Measurements from ENCODE around the gene CAGE1. TPM values are rescaled to one million over a fixed set of nuclear protein-coding genes. Genes with fewer than 3 reads are reported as not detected.
"Not testable (repeated sequence)": the region's sequence is repeated elsewhere in the genome, so short reads cannot be mapped to it uniquely, and the experiment has no call there.

CAGE1 gene
- polyA plus RNA-seq, 6 donors from 2014 or later, result 0.08 to 0.26 (median 0.19) TPM; not detected in 3

GRCh38 chr6:7392402-7392801, 2.9 kb upstream of the CAGE1 start:
- ATAC-seq (ENCODE audit: low read depth in 2 of 2) (no peak), DNase-seq (no peak)
- H3K9me3 Mint-ChIP-seq, result no peaks in the 10 kb centered on the region
- peak overlapping the region in 1 of 6 donors; percentile 78 for H3K27ac Mint-ChIP-seq
- peaks cover 33 to 40% (median 39%) of the 10 kb centered on the region in 3 donors for H3K4me1 Mint-ChIP-seq
- H3K27me3 Mint-ChIP-seq, result no peaks in the 10 kb centered on the region
- peaks cover 8 to 10% of the 10 kb centered on the region in 2 donors for H3K36me3 Mint-ChIP-seq
- peak overlapping the region in 2 of 8 donors; percentile 24 to 85 for H3K4me3 Mint-ChIP-seq

- Mint-ChIP-seq H3K4me1 (peaks cover 33 to 40% (median 39%) of the 10 kb centered on the region in 3 donors), H3K36me3 (peaks cover 7 to 10% of the 10 kb centered on the region in 2 donors), H3K27ac (peak overlapping the region in 3 of 6 donors; percentile 81 to 100 (median 96)), H3K27me3 (no peaks in the 10 kb centered on the region), H3K9me3 (no peaks in the 10 kb centered on the region), H3K4me3 (peak overlapping the region in 7 of 8 donors; percentile 11 to 99 (median 92))
- ATAC-seq (ENCODE audit: low read depth in 2 of 2), result no peak
- no peak for DNase-seq
These were observed 1.6 kb upstream of the CAGE1 start for GRCh38 chr6:7391151-7391550.

GRCh38 chr6:7390226-7390878, 810 bp upstream of the CAGE1 start:
- DNase-seq (no peak), ATAC-seq (ENCODE audit: low read depth in 2 of 2) (no peak)
- peaks cover 7 to 10% of the 10 kb centered on the region in 2 donors for H3K36me3 Mint-ChIP-seq
- H3K9me3 Mint-ChIP-seq, result no peaks in the 10 kb centered on the region
- peak overlapping the region; percentile 96 to 100 (median 100) for H3K27ac Mint-ChIP-seq
- H3K27me3 Mint-ChIP-seq, result no peaks in the 10 kb centered on the region
- H3K4me1 Mint-ChIP-seq, result peaks cover 33 to 40% (median 39%) of the 10 kb centered on the region in 3 donors
- H3K4me3 Mint-ChIP-seq, result peak overlapping the region; percentile 69 to 99 (median 96)

GRCh38 chr6:7389162-7389450, 436 bp downstream of the CAGE1 start:
- Mint-ChIP-seq H3K4me3 (peak overlapping the region; percentile 69 to 99 (median 96)), H3K27me3 (no peaks in the 10 kb centered on the region), H3K27ac (peak overlapping the region; percentile 96 to 100 (median 100)), H3K4me1 (peaks cover 33 to 40% (median 39%) of the 10 kb centered on the region in 3 donors), H3K36me3 (peaks cover 0 to 10% of the 10 kb centered on the region in 2 donors), H3K9me3 (no peaks in the 10 kb centered on the region)
- DNase-seq (no peak), ATAC-seq (ENCODE audit: low read depth in 2 of 2) (no peak)

- no peak overlapping the region for H3K4me3 Mint-ChIP-seq
- H3K27me3 Mint-ChIP-seq, result peaks cover 0 to 8% (median 4%) of the 10 kb centered on the region in 3 donors
- ATAC-seq (ENCODE audit: low read depth in 2 of 2) (no peak), DNase-seq (no peak)
- no peaks in the 10 kb centered on the region for H3K4me1 Mint-ChIP-seq
- no peak overlapping the region for H3K27ac Mint-ChIP-seq
- H3K9me3 Mint-ChIP-seq, result no peaks in the 10 kb centered on the region
- H3K36me3 Mint-ChIP-seq, result no peaks in the 10 kb centered on the region
These were observed 8.4 kb downstream of the CAGE1 start for GRCh38 chr6:7381092-7381491.

- Mint-ChIP-seq H3K4me3 (no peak overlapping the region), H3K27me3 (peaks cover 0 to 8% (median 4%) of the 10 kb centered on the region in 3 donors), H3K27ac (no peak overlapping the region), H3K4me1 (peaks cover 3 to 5% (median 4%) of the 10 kb centered on the region in 3 donors), H3K9me3 (no peaks in the 10 kb centered on the region), H3K36me3 (no peaks in the 10 kb centered on the region)
- no peak for DNase-seq
- no peak for ATAC-seq (ENCODE audit: low read depth in 2 of 2)
These were observed 10.8 kb downstream of the CAGE1 start for GRCh38 chr6:7378740-7379139.

- no peak overlapping the region for H3K4me3 Mint-ChIP-seq
These were observed 11.6 kb downstream of the CAGE1 start for GRCh38 chr6:7377961-7378360.

GRCh38 chr6:7373739-7374138, 15.8 kb downstream of the CAGE1 start:
- Mint-ChIP-seq H3K27me3 (peaks cover 0 to 8% (median 4%) of the 10 kb centered on the region in 3 donors), H3K36me3 (no peaks in the 10 kb centered on the region), H3K9me3 (no peaks in the 10 kb centered on the region), H3K4me1 (peaks cover 4 to 6% (median 4%) of the 10 kb centered on the region in 3 donors), H3K4me3 (no peak overlapping the region), H3K27ac (peak overlapping the region in 3 of 6 donors; percentile 0 to 6 (median 1))
- DNase-seq (no peak), ATAC-seq (ENCODE audit: low read depth in 2 of 2) (no peak)

More at GRCh38 chr6:7377961-7378360, 11.6 kb downstream of the CAGE1 start:
- Mint-ChIP-seq H3K9me3 (no peaks in the 10 kb centered on the region), H3K36me3 (no peaks in the 10 kb centered on the region), H3K27me3 (peaks cover 0 to 8% (median 4%) of the 10 kb centered on the region in 3 donors), H3K4me1 (peaks cover 4 to 6% (median 4%) of the 10 kb centered on the region in 3 donors), H3K27ac (no peak overlapping the region)
- no peak for ATAC-seq (ENCODE audit: low read depth in 2 of 2)
- no peak for DNase-seq

- Mint-ChIP-seq H3K4me3 (no peak overlapping the region), H3K27ac (no peak overlapping the region), H3K27me3 (peaks cover 0 to 17% (median 10%) of the 10 kb centered on the region in 3 donors), H3K36me3 (no peaks in the 10 kb centered on the region), H3K4me1 (no peaks in the 10 kb centered on the region), H3K9me3 (no peaks in the 10 kb centered on the region)
- DNase-seq (no peak), ATAC-seq (ENCODE audit: low read depth in 2 of 2) (no peak)
These were observed 22.1 kb downstream of the CAGE1 start for GRCh38 chr6:7367408-7367807.

- H3K27ac Mint-ChIP-seq, result peak overlapping the region in 1 of 6 donors; percentile 70
- peaks cover 4 to 27% (median 8%) of the 10 kb centered on the region in 3 donors for H3K27me3 Mint-ChIP-seq
- ATAC-seq (ENCODE audit: low read depth in 2 of 2); H3K4me1 Mint-ChIP-seq; H3K9me3 Mint-ChIP-seq; H3K36me3 Mint-ChIP-seq: not testable (repeated sequence)
- peak; percentile 6 for DNase-seq
- peak overlapping the region in 1 of 8 donors; percentile 55 for H3K4me3 Mint-ChIP-seq
These were observed 37.6 kb downstream of the CAGE1 start for GRCh38 chr6:7351916-7352315.

GRCh38 chr6:7350591-7350990, 39.0 kb downstream of the CAGE1 start:
- peaks cover 4 to 27% (median 8%) of the 10 kb centered on the region in 3 donors for H3K27me3 Mint-ChIP-seq
- not testable (repeated sequence) for H3K4me3 Mint-ChIP-seq; H3K9me3 Mint-ChIP-seq; ATAC-seq (ENCODE audit: low read depth in 2 of 2); H3K4me1 Mint-ChIP-seq; H3K36me3 Mint-ChIP-seq; DNase-seq
- peak overlapping the region in 1 of 6 donors; percentile 44 for H3K27ac Mint-ChIP-seq

- ATAC-seq (ENCODE audit: low read depth in 2 of 2); H3K36me3 Mint-ChIP-seq; H3K9me3 Mint-ChIP-seq; H3K4me3 Mint-ChIP-seq; DNase-seq; H3K4me1 Mint-ChIP-seq: not testable (repeated sequence)
- H3K27me3 Mint-ChIP-seq, result peaks cover 0 to 19% (median 18%) of the 10 kb centered on the region in 3 donors
- peak overlapping the region in 1 of 6 donors; percentile 93 for H3K27ac Mint-ChIP-seq
These were observed 42.0 kb downstream of the CAGE1 start for GRCh38 chr6:7347551-7347997.

- H3K36me3 Mint-ChIP-seq; H3K4me1 Mint-ChIP-seq; DNase-seq; ATAC-seq (ENCODE audit: low read depth in 2 of 2); H3K9me3 Mint-ChIP-seq: not testable (repeated sequence)
- Mint-ChIP-seq H3K27me3 (peaks cover 0 to 25% (median 14%) of the 10 kb centered on the region in 3 donors), H3K4me3 (peak overlapping the region in 1 of 8 donors; percentile 33), H3K27ac (peak overlapping the region in 1 of 6 donors; percentile 33)
These were observed 44.6 kb downstream of the CAGE1 start for GRCh38 chr6:7344773-7345450.

Data from naive B cell (primary cell).